ENCODE data around the gene ST8SIA6.

Gene ST8SIA6

GRCh38 chr10:17356820-17357219, 97.6 kb downstream of the ST8SIA6 start:
- no peak for DNase-seq (ENCODE audit: low read depth in 1 of 2, low spot score in 1 of 2)
- TF ChIP-seq JUND (IDR thresholded peaks at IDR 0.05; ENCODE audit: low read depth) = no peak
- in situ Hi-C loops (cut with HindIII; ENCODE audit: low pct_unique_long_range_greater_than_20kb, low sequenced_read_pairs) = no loop called here

- DNase-seq (ENCODE audit: low read depth in 1 of 2, low spot score in 1 of 2) = no peak
- in situ Hi-C loops (cut with HindIII; ENCODE audit: low pct_unique_long_range_greater_than_20kb, low sequenced_read_pairs) = no loop called here
- no peak for TF ChIP-seq JUND (IDR thresholded peaks at IDR 0.05; ENCODE audit: low read depth)
Measured at GRCh38 chr10:17354781-17355180, 99.6 kb downstream of the ST8SIA6 start.

- in situ Hi-C loops (cut with HindIII; ENCODE audit: low pct_unique_long_range_greater_than_20kb, low sequenced_read_pairs) = no loop called here
- no peak for DNase-seq (ENCODE audit: low read depth in 1 of 2, low spot score in 1 of 2)
- no peak for TF ChIP-seq JUND (IDR thresholded peaks at IDR 0.05; ENCODE audit: low read depth)
Measured at GRCh38 chr10:17353568-17354300, 100.7 kb downstream of the ST8SIA6 start.

- TF ChIP-seq JUND (IDR thresholded peaks at IDR 0.05; ENCODE audit: low read depth) = no peak
- in situ Hi-C loops (cut with HindIII; ENCODE audit: low pct_unique_long_range_greater_than_20kb, low sequenced_read_pairs) = no loop called here
- no peak for DNase-seq (ENCODE audit: low read depth in 1 of 2, low spot score in 1 of 2)
Measured at GRCh38 chr10:17352583-17352982, 101.8 kb downstream of the ST8SIA6 start.

GRCh38 chr10:17351506-17351905, 102.9 kb downstream of the ST8SIA6 start:
- in situ Hi-C loops (cut with HindIII; ENCODE audit: low pct_unique_long_range_greater_than_20kb, low sequenced_read_pairs) = no loop called here
- no peak for TF ChIP-seq JUND (IDR thresholded peaks at IDR 0.05; ENCODE audit: low read depth)
- DNase-seq (ENCODE audit: low read depth in 1 of 2, low spot score in 1 of 2) = no peak

GRCh38 chr10:17349717-17350116, 104.7 kb downstream of the ST8SIA6 start:
- peak in 1 of 2 experiments; percentile 36 for DNase-seq (ENCODE audit: low read depth in 1 of 2, low spot score in 1 of 2)
- TF ChIP-seq JUND (IDR thresholded peaks at IDR 0.05; ENCODE audit: low read depth) = no peak
- in situ Hi-C loops (cut with HindIII; ENCODE audit: low pct_unique_long_range_greater_than_20kb, low sequenced_read_pairs) = no loop called here

GRCh38 chr10:17348501-17349349, 105.7 kb downstream of the ST8SIA6 start:
- DNase-seq (ENCODE audit: low read depth in 1 of 2, low spot score in 1 of 2) = peak; percentile 17 to 90
- in situ Hi-C loops (cut with HindIII; ENCODE audit: low pct_unique_long_range_greater_than_20kb, low sequenced_read_pairs) = no loop called here

GRCh38 chr10:17348011-17348500, 106.3 kb downstream of the ST8SIA6 start:
- in situ Hi-C loops (cut with HindIII; ENCODE audit: low pct_unique_long_range_greater_than_20kb, low sequenced_read_pairs) = no loop called here
- no peak for TF ChIP-seq JUND (IDR thresholded peaks at IDR 0.05; ENCODE audit: low read depth)
- DNase-seq (ENCODE audit: low read depth in 1 of 2, low spot score in 1 of 2) = no peak

More at GRCh38 chr10:17348501-17349349, 105.7 kb downstream of the ST8SIA6 start:
- no peak for TF ChIP-seq JUND (IDR thresholded peaks at IDR 0.05; ENCODE audit: low read depth)

- DNase-seq (ENCODE audit: low read depth in 1 of 2, low spot score in 1 of 2) = no peak
- in situ Hi-C loops (cut with HindIII; ENCODE audit: low pct_unique_long_range_greater_than_20kb, low sequenced_read_pairs) = no loop called here
- no peak for TF ChIP-seq JUND (IDR thresholded peaks at IDR 0.05; ENCODE audit: low read depth)
Measured at GRCh38 chr10:17344206-17344605, 110.2 kb downstream of the ST8SIA6 start.

- TF ChIP-seq JUND (IDR thresholded peaks at IDR 0.05; ENCODE audit: low read depth) = no peak
- no peak for DNase-seq (ENCODE audit: low read depth in 1 of 2, low spot score in 1 of 2)
- in situ Hi-C loops (cut with HindIII; ENCODE audit: low pct_unique_long_range_greater_than_20kb, low sequenced_read_pairs) = no loop called here
Measured at GRCh38 chr10:17343118-17343517, 111.3 kb downstream of the ST8SIA6 start.

- in situ Hi-C loops (cut with HindIII; ENCODE audit: low pct_unique_long_range_greater_than_20kb, low sequenced_read_pairs) = no loop called here
- no peak for TF ChIP-seq JUND (IDR thresholded peaks at IDR 0.05; ENCODE audit: low read depth)
- DNase-seq (ENCODE audit: low read depth in 1 of 2, low spot score in 1 of 2) = no peak
Measured at GRCh38 chr10:17340144-17340829, 114.1 kb downstream of the ST8SIA6 start.

GRCh38 chr10:17335065-17335464, 119.3 kb downstream of the ST8SIA6 start:
- in situ Hi-C loops (cut with HindIII; ENCODE audit: low pct_unique_long_range_greater_than_20kb, low sequenced_read_pairs) = no loop called here
- DNase-seq (ENCODE audit: low read depth in 1 of 2, low spot score in 1 of 2) = no peak
- TF ChIP-seq JUND (IDR thresholded peaks at IDR 0.05; ENCODE audit: low read depth) = no peak

Data from T47D (cell line).